DMS79 (cell line): ENCODE data around the gene ARHGAP44.
"Not testable (repeated sequence)": the region's sequence is repeated elsewhere in the genome, so short reads cannot be mapped to it uniquely, and the experiment has no call there.

Source experiments
- DNase-seq: peaks from one replicate; lab custom pipeline; 2025; lab: John Stamatoyannopoulos, UW

The ARHGAP44 gene

GRCh38 chr17:12963505-12963904, 174.2 kb downstream of the ARHGAP44 start:
- no peak for DNase-seq

- no peak for DNase-seq
Observed at GRCh38 chr17:12964162-12964561, 174.9 kb downstream of the ARHGAP44 start.

- no peak for DNase-seq
Observed at GRCh38 chr17:12964840-12965239, 175.5 kb downstream of the ARHGAP44 start.

- DNase-seq: no peak
Observed at GRCh38 chr17:12965988-12966387, 176.7 kb downstream of the ARHGAP44 start.

GRCh38 chr17:12966413-12966812, 177.1 kb downstream of the ARHGAP44 start:
- no peak for DNase-seq

GRCh38 chr17:12967962-12968361, 178.7 kb downstream of the ARHGAP44 start:
- no peak for DNase-seq

- DNase-seq: no peak
Observed at GRCh38 chr17:12973496-12974004, 184.3 kb downstream of the ARHGAP44 start.

GRCh38 chr17:12974005-12974531, 184.8 kb downstream of the ARHGAP44 start:
- DNase-seq: no peak

GRCh38 chr17:12977008-12977751, 187.9 kb downstream of the ARHGAP44 start:
- no peak for DNase-seq

- DNase-seq: not testable (repeated sequence)
Observed at GRCh38 chr17:12978787-12979186, 189.5 kb downstream of the ARHGAP44 start.

GRCh38 chr17:12979246-12979645, 189.9 kb downstream of the ARHGAP44 start:
- no peak for DNase-seq

- no peak for DNase-seq
Observed at GRCh38 chr17:12979826-12980500, 190.7 kb downstream of the ARHGAP44 start.

- no peak for DNase-seq
Observed at GRCh38 chr17:12982224-12982623, 192.9 kb downstream of the ARHGAP44 start.

- DNase-seq: no peak
Observed at GRCh38 chr17:12983991-12984884, 194.9 kb downstream of the ARHGAP44 start.

GRCh38 chr17:12985431-12986293, 196.4 kb downstream of the ARHGAP44 start:
- peak; percentile 31 for DNase-seq

- no peak for DNase-seq
Observed at GRCh38 chr17:12987120-12987519, 197.8 kb downstream of the ARHGAP44 start.

- no peak for DNase-seq
Observed at GRCh38 chr17:12990041-12990808, 200.9 kb downstream of the ARHGAP44 start.

GRCh38 chr17:12990926-12991325, 201.6 kb downstream of the ARHGAP44 start:
- no peak for DNase-seq

- DNase-seq: no peak
Observed at GRCh38 chr17:12992676-12993075, 203.4 kb downstream of the ARHGAP44 start.

- no peak for DNase-seq
Observed at GRCh38 chr17:12993631-12994030, 204.3 kb downstream of the ARHGAP44 start.
